A549 treated with AZD2906 at 1 μM for 4 hours (cell line): ENCODE measurements around the gene NUP107. TPM values are rescaled to one million over a fixed set of nuclear protein-coding genes. Genes with fewer than 3 reads are reported as not detected.

ENCODE experiments used
- total RNA-seq: library from RNA; stranded (reverse); fragments of 200-300 nt; extraction: Qiagen RNA extraction; gene quantifications from 5 replicates; pipeline ENCODE4 v1.2.3, GENCODE V29; 2022

Gene NUP107
- 53.2 to 74.1 TPM (median 59.4 TPM) in 5 replicates for total RNA-seq

DNA sequence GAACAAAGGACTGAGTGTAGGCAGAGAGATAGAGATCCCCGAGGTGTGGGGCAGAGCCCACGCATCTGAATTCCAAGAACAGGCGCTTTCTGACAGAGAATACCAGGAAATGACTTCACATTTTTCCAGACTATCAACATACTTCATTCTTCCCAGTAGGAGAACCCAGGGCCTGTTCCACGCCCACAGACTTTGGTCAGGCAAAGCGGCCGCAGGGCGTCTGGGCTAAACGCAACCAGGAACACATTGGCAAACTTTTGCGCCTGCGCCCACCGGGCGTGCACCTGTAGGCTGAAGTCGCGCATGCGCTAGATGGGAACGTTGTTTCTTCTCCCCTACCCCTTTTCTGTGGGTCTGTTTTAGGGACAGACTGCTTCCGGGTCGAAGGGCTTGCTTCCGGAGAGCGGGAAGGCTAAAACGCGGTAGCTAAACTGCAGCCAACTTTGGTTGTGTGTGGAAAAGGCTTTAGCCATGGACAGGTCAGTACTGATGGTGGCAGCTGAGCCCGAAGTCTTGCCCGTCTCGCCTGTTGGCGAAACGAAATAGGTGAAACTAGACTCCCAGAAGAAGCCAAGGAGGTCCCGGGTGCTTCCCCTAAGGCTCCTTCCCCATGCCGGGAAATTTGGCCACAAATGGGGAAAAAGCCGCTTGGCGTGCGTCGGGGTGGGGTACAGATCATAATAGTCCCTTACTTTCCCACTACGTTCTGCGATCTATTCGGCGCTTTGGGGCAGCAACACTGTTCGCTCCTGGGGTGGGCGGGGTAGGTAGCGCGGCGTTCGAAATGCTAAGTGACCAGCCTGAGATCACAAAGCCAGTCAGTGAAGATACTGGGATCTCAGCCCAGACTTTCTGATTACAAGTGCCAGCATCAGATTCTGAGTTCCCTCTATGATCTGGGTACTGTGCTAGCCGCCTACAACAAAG is at the start of gene NUP107:
TSS of gene NUP107 (plus strand) at position 384 of the 927 bp plus-strand sequence. CDS start at position 472, 88 bp downstream.

GRCh38 chr12:68745904-68746571 is 59.3 kb downstream of the NUP107 start, which contains the start of gene SLC35E3:
Gene SLC35E3 (plus strand): TSS chr12:68746176. CDS start chr12:68746378, 202 bp downstream.

Other genes with a start within 250 kb of the NUP107 start
- 169 to 234 TPM (median 172 TPM) in 5 replicates for gene RAP1B, start 76.1 kb upstream of the NUP107 start, total RNA-seq
- 10.0 to 16.1 TPM (median 15.4 TPM) in 5 replicates for gene SLC35E3, start 59.2 kb downstream of the NUP107 start, total RNA-seq
- 46.5 to 65.9 TPM (median 54.6 TPM) in 5 replicates for gene MDM2, start 121.2 kb downstream of the NUP107 start, total RNA-seq
- 4.6 to 6.7 TPM (median 5.2 TPM) in 5 replicates for gene CPM, start 246.2 kb downstream of the NUP107 start, total RNA-seq